SK-N-SH treated with all-trans-retinoic acid at 6 μM for 48 hours (cell line): ENCODE data around the gene PRKRIP1.

ENCODE experiments used
- ARNTL ChIP-seq: fragments of 450-650 bp; formaldehyde crosslinking; IDR thresholded peaks from 2 replicates; pipeline ENCODE4 v1.5.0; 2020; ENCODE audit warnings: low read depth, mild to moderate bottlenecking, moderate library complexity, borderline replicate concordance
- BACH2 ChIP-seq: fragments of 250-450 bp; sonication (Bioruptor Pico); IDR thresholded peaks from 2 replicates; pipeline ENCODE4 v1.9.0; 2021; ENCODE audit warnings: mild to moderate bottlenecking, borderline replicate concordance
- CREB5 ChIP-seq: fragments of 250-450 bp; sonication (Bioruptor Pico); IDR thresholded peaks from 2 replicates; pipeline ENCODE4 v1.5.1; 2020; ENCODE audit warnings: low read depth, mild to moderate bottlenecking, moderate library complexity
- CSDC2 ChIP-seq: fragments of 250-450 bp; sonication (Bioruptor Pico); IDR thresholded peaks from 2 replicates; pipeline ENCODE4 v1.5.0; 2020; ENCODE audit warnings: mild to moderate bottlenecking, moderate library complexity
- PATZ1 ChIP-seq: fragments of 250-450 bp; sonication (Bioruptor Pico); IDR thresholded peaks from 2 replicates; pipeline ENCODE4 v1.8.0; 2020; ENCODE audit warnings: mild to moderate bottlenecking, moderate library complexity, borderline replicate concordance
- ZC3H10 ChIP-seq: fragments of 250-450 bp; sonication (Bioruptor Pico); IDR thresholded peaks from 2 replicates; pipeline ENCODE4 v1.5.1; 2021; ENCODE audit warnings: mild to moderate bottlenecking, moderate library complexity
- ZFP3 ChIP-seq: fragments of 250-450 bp; sonication (Bioruptor Pico); IDR thresholded peaks from 2 replicates; pipeline ENCODE4 v1.5.0; 2020; ENCODE audit warnings: mild to moderate bottlenecking, moderate library complexity
- ZFP30 ChIP-seq: fragments of 450-650 bp; formaldehyde crosslinking; IDR thresholded peaks from 2 replicates; pipeline ENCODE4 v1.5.0; 2022; ENCODE audit warnings: mild to moderate bottlenecking, moderate library complexity
- ZNF70 ChIP-seq: fragments of 450-650 bp; formaldehyde crosslinking; IDR thresholded peaks from 2 replicates; pipeline ENCODE4 v1.5.0; 2020; ENCODE audit warnings: mild to moderate bottlenecking, moderate library complexity
- TF ChIP-seq, protein P1 (sequence below): fragments of 250-450 bp; sonication (Bioruptor Pico); IDR thresholded peaks from 2 replicates; pipeline ENCODE4 v1.5.0; 2020; ENCODE audit warnings: mild to moderate bottlenecking, moderate library complexity

DNA sequence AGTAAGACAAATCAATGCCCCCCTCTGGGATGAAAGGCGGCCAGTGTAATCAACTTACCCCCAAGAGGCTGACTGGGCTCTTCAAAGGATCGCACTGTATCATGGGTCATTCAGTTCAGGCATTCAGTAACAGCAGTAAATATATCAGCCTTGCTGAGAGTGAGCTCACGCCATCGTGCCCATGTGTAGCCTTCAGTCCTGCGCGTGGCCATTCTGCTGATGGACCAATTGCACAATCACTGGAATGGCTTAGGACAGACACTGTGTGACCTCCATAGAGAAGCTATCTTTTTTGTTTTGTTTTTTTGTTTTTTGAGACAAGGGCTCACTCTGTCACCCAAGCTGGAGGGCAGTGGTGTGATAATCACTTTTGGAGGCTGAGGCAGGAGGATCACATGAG lies 9.1 kb upstream of the PRKRIP1 start:
- TF ChIP-seq ZNF70 (CRISPR knock-in tag): no peak
- no peak for TF ChIP-seq PATZ1 (CRISPR knock-in tag)
- no peak for TF ChIP-seq ZC3H10
- no peak for TF ChIP-seq CSDC2
- TF ChIP-seq ZFP3: no peak
- no peak for TF ChIP-seq ARNTL (CRISPR knock-in tag)
- TF ChIP-seq, protein P1, sequence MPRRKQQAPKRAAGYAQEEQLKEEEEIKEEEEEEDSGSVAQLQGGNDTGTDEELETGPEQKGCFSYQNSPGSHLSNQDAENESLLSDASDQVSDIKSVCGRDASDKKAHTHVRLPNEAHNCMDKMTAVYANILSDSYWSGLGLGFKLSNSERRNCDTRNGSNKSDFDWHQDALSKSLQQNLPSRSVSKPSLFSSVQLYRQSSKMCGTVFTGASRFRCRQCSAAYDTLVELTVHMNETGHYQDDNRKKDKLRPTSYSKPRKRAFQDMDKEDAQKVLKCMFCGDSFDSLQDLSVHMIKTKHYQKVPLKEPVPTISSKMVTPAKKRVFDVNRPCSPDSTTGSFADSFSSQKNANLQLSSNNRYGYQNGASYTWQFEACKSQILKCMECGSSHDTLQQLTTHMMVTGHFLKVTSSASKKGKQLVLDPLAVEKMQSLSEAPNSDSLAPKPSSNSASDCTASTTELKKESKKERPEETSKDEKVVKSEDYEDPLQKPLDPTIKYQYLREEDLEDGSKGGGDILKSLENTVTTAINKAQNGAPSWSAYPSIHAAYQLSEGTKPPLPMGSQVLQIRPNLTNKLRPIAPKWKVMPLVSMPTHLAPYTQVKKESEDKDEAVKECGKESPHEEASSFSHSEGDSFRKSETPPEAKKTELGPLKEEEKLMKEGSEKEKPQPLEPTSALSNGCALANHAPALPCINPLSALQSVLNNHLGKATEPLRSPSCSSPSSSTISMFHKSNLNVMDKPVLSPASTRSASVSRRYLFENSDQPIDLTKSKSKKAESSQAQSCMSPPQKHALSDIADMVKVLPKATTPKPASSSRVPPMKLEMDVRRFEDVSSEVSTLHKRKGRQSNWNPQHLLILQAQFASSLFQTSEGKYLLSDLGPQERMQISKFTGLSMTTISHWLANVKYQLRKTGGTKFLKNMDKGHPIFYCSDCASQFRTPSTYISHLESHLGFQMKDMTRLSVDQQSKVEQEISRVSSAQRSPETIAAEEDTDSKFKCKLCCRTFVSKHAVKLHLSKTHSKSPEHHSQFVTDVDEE: no peak
- TF ChIP-seq BACH2: no peak
- no peak for TF ChIP-seq ZFP30
- TF ChIP-seq CREB5 (CRISPR knock-in tag): no peak
